Suprapubic skin (tissue), 4 donors: Measurements from ENCODE around the gene SCAF1. TPM values are rescaled to one million over a fixed set of nuclear protein-coding genes. Genes with fewer than 3 reads are reported as not detected.

Experiments
- DNase-seq, 2 donors: peaks; one replicate each; pipeline ENCODE4 v3.0.0-alpha.2; 2019; ENCODE audit warnings: low spot score in 2 of 2
- H3K27ac ChIP-seq: fragments of 200-600 bp; sonication (generic); one replicate; pipeline ENCODE4 v1.5.1; 2019
- H3K27me3 ChIP-seq: fragments of 200-600 bp; sonication (generic); one replicate; pipeline ENCODE4 v1.5.1; 2019
- H3K36me3 ChIP-seq: fragments of 200-600 bp; sonication (generic); one replicate; pipeline ENCODE4 v1.5.1; 2019
- H3K4me1 ChIP-seq: fragments of 200-600 bp; sonication (generic); one replicate; pipeline ENCODE4 v1.5.1; 2019
- H3K4me3 ChIP-seq: fragments of 200-600 bp; sonication (generic); one replicate; pipeline ENCODE4 v1.5.1; 2019; ENCODE audit warnings: mild to moderate bottlenecking
- H3K9me3 ChIP-seq: fragments of 200-600 bp; sonication (generic); one replicate; pipeline ENCODE4 v1.5.1; 2019
- CTCF ChIP-seq, 2 donors: fragments of 200-600 bp in 1 of 2; fragments of 450-650 bp in 1 of 2; sonication (generic) in 1 of 2; IDR thresholded peaks; one replicate each; pipeline ENCODE4 v1.5.1; 2016 to 2019; ENCODE audit warnings: antibody characterized with exemption in 2 of 2, mild to moderate bottlenecking in 1 of 2, moderate library complexity in 1 of 2
- EP300 ChIP-seq: sonication (generic); formaldehyde crosslinking; IDR thresholded peaks from one replicate; pipeline ENCODE4 v1.6.1; 2017; ENCODE audit warnings: antibody characterized with exemption
- POLR2A ChIP-seq, 2 donors: fragments of 450-650 bp; IDR thresholded peaks; one replicate each; pipeline ENCODE4 v1.6.1; 2017; ENCODE audit warnings: antibody characterized with exemption in 2 of 2, mild to moderate bottlenecking in 2 of 2, moderate library complexity in 2 of 2
- POLR2AphosphoS5 ChIP-seq, 3 donors: sonication (generic); formaldehyde crosslinking; IDR thresholded peaks; one replicate each; pipeline ENCODE4 v1.6.1; 2017; ENCODE audit warnings: antibody characterized with exemption in 3 of 3
- WGBS: methylation state at CpG from one replicate; pipeline ENCODE4 v1.1.5; 2018; 5-methylcytosine and 5-hydroxymethylcytosine counted together
- total RNA-seq, 4 donors: library from RNA; depleted of rRNA; stranded (reverse); fragments of >200 nt; gene quantifications; one replicate each; pipeline ENCODE4 v1.1.0, GENCODE V29; 2016

Gene SCAF1
- total RNA-seq, 4 donors from 2014 or later: 22.1 to 36.9 (median 28.5) TPM

GRCh38 chr19:49624967-49625910 is 16.8 kb upstream of the SCAF1 start:
- TF ChIP-seq POLR2AphosphoS5 (IDR thresholded peaks at IDR 0.05): no peak
- no peak for TF ChIP-seq POLR2A (IDR thresholded peaks at IDR 0.05)
- no peak for TF ChIP-seq CTCF (IDR thresholded peaks at IDR 0.05)
- TF ChIP-seq EP300: no peak
- H3K27me3 ChIP-seq: no peaks in the 10 kb centered on the region
- H3K4me1 ChIP-seq: peaks cover 3% of the 10 kb centered on the region
- no peak overlapping the region for H3K27ac ChIP-seq
- no peak overlapping the region for H3K4me3 ChIP-seq
- WGBS: 81% methylated on average over 23 of the region's 27 CpGs
- H3K9me3 ChIP-seq: no peaks in the 10 kb centered on the region
- no peak for DNase-seq
- peaks cover 59% of the 10 kb centered on the region for H3K36me3 ChIP-seq

GRCh38 chr19:49626226-49626625 is 15.8 kb upstream of the SCAF1 start:
- TF ChIP-seq POLR2A (IDR thresholded peaks at IDR 0.05): no peak
- no peak for TF ChIP-seq CTCF (IDR thresholded peaks at IDR 0.05)
- TF ChIP-seq POLR2AphosphoS5 (IDR thresholded peaks at IDR 0.05): no peak
- no peak for TF ChIP-seq EP300
- Histone ChIP-seq H3K4me1 (peaks cover 13% of the 10 kb centered on the region), H3K27me3 (no peaks in the 10 kb centered on the region), H3K9me3 (no peaks in the 10 kb centered on the region), H3K4me3 (no peak overlapping the region), H3K27ac (no peak overlapping the region), H3K36me3 (peaks cover 49% of the 10 kb centered on the region)
- WGBS: 84% methylated on average over 10 of the region's 11 CpGs
- DNase-seq: no peak

GRCh38 chr19:49629659-49630058 is 12.3 kb upstream of the SCAF1 start:
- H3K27me3 ChIP-seq: no peaks in the 10 kb centered on the region
- 73% methylated on average over 9 of the region's 9 CpGs for WGBS
- no peak for TF ChIP-seq CTCF (IDR thresholded peaks at IDR 0.05)
- no peak for TF ChIP-seq POLR2A (IDR thresholded peaks at IDR 0.05)
- TF ChIP-seq POLR2AphosphoS5 (IDR thresholded peaks at IDR 0.05): no peak
- no peak for TF ChIP-seq EP300
- DNase-seq: no peak
- H3K4me3 ChIP-seq: no peak overlapping the region
- H3K27ac ChIP-seq: no peak overlapping the region
- H3K36me3 ChIP-seq: peaks cover 32% of the 10 kb centered on the region
- H3K4me1 ChIP-seq: peaks cover 27% of the 10 kb centered on the region
- no peaks in the 10 kb centered on the region for H3K9me3 ChIP-seq

- 19% methylated on average over 9 of the region's 9 CpGs for WGBS
- H3K4me1 ChIP-seq: peaks cover 36% of the 10 kb centered on the region
- H3K27ac ChIP-seq: peak overlapping the region; percentile 44
- H3K4me3 ChIP-seq: no peak overlapping the region
- DNase-seq: no peak
- no peak for TF ChIP-seq POLR2AphosphoS5 (IDR thresholded peaks at IDR 0.05)
- TF ChIP-seq POLR2A (IDR thresholded peaks at IDR 0.05): no peak
- no peak for TF ChIP-seq EP300
- TF ChIP-seq CTCF (IDR thresholded peaks at IDR 0.05): no peak
- H3K27me3 ChIP-seq: no peaks in the 10 kb centered on the region
- peaks cover 24% of the 10 kb centered on the region for H3K36me3 ChIP-seq
- H3K9me3 ChIP-seq: no peaks in the 10 kb centered on the region
These were observed 10.9 kb upstream of the SCAF1 start for GRCh38 chr19:49631014-49631588.

GRCh38 chr19:49631610-49632192 is 10.3 kb upstream of the SCAF1 start:
- H3K27ac ChIP-seq: no peak overlapping the region
- WGBS: 66% methylated on average over 19 of the region's 19 CpGs

More at GRCh38 chr19:49631610-49632192, 10.3 kb upstream of the SCAF1 start:
- TF ChIP-seq EP300 (no peak), POLR2AphosphoS5 (IDR thresholded peaks at IDR 0.05) (no peak), CTCF (IDR thresholded peaks at IDR 0.05) (no peak), POLR2A (IDR thresholded peaks at IDR 0.05) (no peak)
- H3K36me3 ChIP-seq: peaks cover 18% of the 10 kb centered on the region
- H3K9me3 ChIP-seq: no peaks in the 10 kb centered on the region
- peaks cover 42% of the 10 kb centered on the region for H3K4me1 ChIP-seq
- DNase-seq: no peak
- no peaks in the 10 kb centered on the region for H3K27me3 ChIP-seq
- H3K4me3 ChIP-seq: no peak overlapping the region
